ENCODE measurements around the gene STXBP6.

GRCh38 chr14:25049093-25049567 is 817 bp downstream of the STXBP6 start:
- no peak for TF ChIP-seq CTCF (IDR thresholded peaks at IDR 0.05; ENCODE audit: insufficient read depth, low read length, poor library complexity, severe bottlenecking)
- TF ChIP-seq EZH2phosphoT487 (conservative IDR thresholded peaks at IDR 0.05; ENCODE audit: low read length) = no peak

All from SU-DHL-6 (cell line).